Smooth muscle cell (in vitro differentiated cells): ENCODE measurements around the gene B3GAT3. TPM values are rescaled to one million over a fixed set of nuclear protein-coding genes. Genes with fewer than 3 reads are reported as not detected.
A peak's percentile ranks its signal among the peaks of the same experiment; 100 is the strongest.

Experiments used
- DNase-seq: peaks from one replicate; lab custom pipeline; 2025; ENCODE audit not compliant: unreplicated experiment; lab: John Stamatoyannopoulos, UW
- H2AFZ ChIP-seq: fragments of 200-600 bp; sonication (generic); 2 replicates; pipeline ENCODE4 v1.6.0; 2016; ENCODE audit warnings: antibody characterized with exemption, low read depth, mild to moderate bottlenecking
- H3F3A ChIP-seq: fragments of 200-600 bp; sonication (generic); 2 replicates; pipeline ENCODE4 v1.6.0; 2017; ENCODE audit warnings: antibody characterized with exemption, low read depth
- H3K27ac ChIP-seq: fragments of 200-600 bp; sonication (generic); 2 replicates; pipeline ENCODE4 v1.5.1; 2016; ENCODE audit warnings: low read depth, mild to moderate bottlenecking
- H3K27me3 ChIP-seq: fragments of 200-600 bp; sonication (generic); 2 replicates; pipeline ENCODE4 v1.6.1; 2016; ENCODE audit warnings: low read depth, mild to moderate bottlenecking
- H3K36me3 ChIP-seq: fragments of 200-600 bp; sonication (generic); 2 replicates; pipeline ENCODE4 v1.5.1; 2016; ENCODE audit warnings: low read depth
- H3K4me1 ChIP-seq: fragments of 200-600 bp; sonication (generic); 2 replicates; pipeline ENCODE4 v1.5.1; 2016; ENCODE audit warnings: low read depth
- H3K4me2 ChIP-seq: fragments of 200-600 bp; sonication (generic); 2 replicates; pipeline ENCODE4 v1.6.0; 2016; ENCODE audit warnings: mild to moderate bottlenecking
- H3K4me3 ChIP-seq: fragments of 200-600 bp; sonication (generic); 2 replicates; pipeline ENCODE4 v1.5.1; 2016; ENCODE audit warnings: mild to moderate bottlenecking
- H3K79me2 ChIP-seq: fragments of 200-600 bp; sonication (generic); 2 replicates; pipeline ENCODE4 v1.6.0; 2016; ENCODE audit warnings: low read depth, mild to moderate bottlenecking
- H3K9ac ChIP-seq: fragments of 200-600 bp; sonication (generic); 2 replicates; pipeline ENCODE4 v1.6.0; 2016; ENCODE audit warnings: low read depth
- H3K9me3 ChIP-seq: fragments of 200-600 bp; sonication (generic); replicated peaks from 2 replicates; pipeline ENCODE4 v1.5.1; 2016; ENCODE audit warnings: low read depth
- H4K20me1 ChIP-seq: fragments of 200-600 bp; sonication (generic); 2 replicates; pipeline ENCODE4 v1.6.0; 2016; ENCODE audit warnings: low read depth
- WGBS: methylation state at CpG from one replicate; pipeline ENCODE4 v1.1.7; 2016; ENCODE audit warnings: low lambda C conversion rate; 5-methylcytosine and 5-hydroxymethylcytosine counted together
- polyA plus RNA-seq: library from polyadenylated mRNA; unstranded; fragments of >200 nt; fragmentation: Nextera tagmentation; extraction: Ambion mirVana; gene quantifications from 2 replicates; pipeline ENCODE4 v1.2.1, GENCODE V29; 2016
- total RNA-seq: library from RNA; depleted of rRNA; stranded (reverse); fragments of >200 nt; gene quantifications from 2 replicates; pipeline ENCODE4 v1.2.3, GENCODE V29; 2014
- TF ChIP-seq, protein P1 (sequence below): fragments of 200-600 bp; sonication (generic); IDR thresholded peaks from 2 replicates; pipeline ENCODE4 v1.5.1; 2017; ENCODE audit warnings: borderline replicate concordance, mild to moderate bottlenecking, antibody characterized with exemption; ENCODE audit not compliant: insufficient read depth, poor library complexity, severe bottlenecking

The B3GAT3 gene
- total and polyA plus RNA-seq, 2 experiments from 2014 or later: 20.0 to 66.9 TPM

DNA sequence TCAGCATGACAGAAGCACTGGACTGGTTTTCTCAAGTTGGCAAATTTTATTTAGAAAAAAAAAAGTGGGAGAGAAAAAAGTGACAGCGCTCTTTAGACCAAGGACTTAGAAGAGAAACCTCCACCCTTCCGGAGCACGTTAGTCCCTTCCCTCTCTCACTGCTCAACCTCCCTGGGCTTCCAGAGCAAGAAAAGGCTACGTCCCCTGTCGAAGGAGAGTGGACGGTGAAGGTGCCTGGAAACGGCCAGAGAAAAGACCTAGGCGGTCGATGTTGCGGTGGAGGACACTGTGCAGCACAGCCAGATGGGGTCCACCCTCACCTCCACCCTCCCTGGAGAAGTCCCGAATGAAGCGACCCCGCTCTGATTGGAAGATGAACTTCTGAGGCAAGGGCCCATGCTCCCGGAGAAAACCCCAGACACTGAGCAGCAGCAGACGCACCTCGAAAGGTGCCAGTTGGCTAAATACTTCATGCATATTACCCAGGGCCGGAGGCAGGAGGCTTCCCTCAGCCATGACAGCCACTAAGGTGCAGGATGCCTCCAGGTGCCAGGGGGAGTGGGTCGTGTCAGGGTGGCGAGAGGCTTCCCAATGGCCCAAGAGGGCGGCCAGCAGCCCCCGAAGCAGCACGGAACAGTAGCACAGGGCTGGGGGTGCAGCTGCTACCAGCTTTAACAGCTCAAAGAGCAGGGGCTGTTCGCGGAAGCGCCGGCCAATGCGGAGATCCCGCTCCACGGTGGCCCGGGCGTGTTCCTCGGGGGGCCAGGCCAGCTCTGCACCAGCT, 25.2 kb upstream of the B3GAT3 start:
- peak overlapping the region; percentile 54 for H3K27ac ChIP-seq
- H3K4me1 ChIP-seq: no peaks in the 10 kb centered on the region
- no peaks in the 10 kb centered on the region for H3K27me3 ChIP-seq
- peaks cover 51% of the 10 kb centered on the region for H3K79me2 ChIP-seq
- H3K9me3 ChIP-seq: no peaks in the 10 kb centered on the region
- no peaks in the 10 kb centered on the region for H3K36me3 ChIP-seq
- no peak for DNase-seq
- H3K4me3 ChIP-seq: peak overlapping the region; percentile 2
- 76% methylated on average over 32 of the region's 32 CpGs for WGBS
- peaks cover 6% of the 10 kb centered on the region for H4K20me1 ChIP-seq
- no peak overlapping the region for H3K9ac ChIP-seq
- TF ChIP-seq, protein P1, sequence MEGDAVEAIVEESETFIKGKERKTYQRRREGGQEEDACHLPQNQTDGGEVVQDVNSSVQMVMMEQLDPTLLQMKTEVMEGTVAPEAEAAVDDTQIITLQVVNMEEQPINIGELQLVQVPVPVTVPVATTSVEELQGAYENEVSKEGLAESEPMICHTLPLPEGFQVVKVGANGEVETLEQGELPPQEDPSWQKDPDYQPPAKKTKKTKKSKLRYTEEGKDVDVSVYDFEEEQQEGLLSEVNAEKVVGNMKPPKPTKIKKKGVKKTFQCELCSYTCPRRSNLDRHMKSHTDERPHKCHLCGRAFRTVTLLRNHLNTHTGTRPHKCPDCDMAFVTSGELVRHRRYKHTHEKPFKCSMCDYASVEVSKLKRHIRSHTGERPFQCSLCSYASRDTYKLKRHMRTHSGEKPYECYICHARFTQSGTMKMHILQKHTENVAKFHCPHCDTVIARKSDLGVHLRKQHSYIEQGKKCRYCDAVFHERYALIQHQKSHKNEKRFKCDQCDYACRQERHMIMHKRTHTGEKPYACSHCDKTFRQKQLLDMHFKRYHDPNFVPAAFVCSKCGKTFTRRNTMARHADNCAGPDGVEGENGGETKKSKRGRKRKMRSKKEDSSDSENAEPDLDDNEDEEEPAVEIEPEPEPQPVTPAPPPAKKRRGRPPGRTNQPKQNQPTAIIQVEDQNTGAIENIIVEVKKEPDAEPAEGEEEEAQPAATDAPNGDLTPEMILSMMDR: no peak
- H3F3A ChIP-seq: peaks cover 3% of the 10 kb centered on the region
- peak overlapping the region; percentile 67 for H3K4me2 ChIP-seq
- H2AFZ ChIP-seq: no peak overlapping the region

DNA sequence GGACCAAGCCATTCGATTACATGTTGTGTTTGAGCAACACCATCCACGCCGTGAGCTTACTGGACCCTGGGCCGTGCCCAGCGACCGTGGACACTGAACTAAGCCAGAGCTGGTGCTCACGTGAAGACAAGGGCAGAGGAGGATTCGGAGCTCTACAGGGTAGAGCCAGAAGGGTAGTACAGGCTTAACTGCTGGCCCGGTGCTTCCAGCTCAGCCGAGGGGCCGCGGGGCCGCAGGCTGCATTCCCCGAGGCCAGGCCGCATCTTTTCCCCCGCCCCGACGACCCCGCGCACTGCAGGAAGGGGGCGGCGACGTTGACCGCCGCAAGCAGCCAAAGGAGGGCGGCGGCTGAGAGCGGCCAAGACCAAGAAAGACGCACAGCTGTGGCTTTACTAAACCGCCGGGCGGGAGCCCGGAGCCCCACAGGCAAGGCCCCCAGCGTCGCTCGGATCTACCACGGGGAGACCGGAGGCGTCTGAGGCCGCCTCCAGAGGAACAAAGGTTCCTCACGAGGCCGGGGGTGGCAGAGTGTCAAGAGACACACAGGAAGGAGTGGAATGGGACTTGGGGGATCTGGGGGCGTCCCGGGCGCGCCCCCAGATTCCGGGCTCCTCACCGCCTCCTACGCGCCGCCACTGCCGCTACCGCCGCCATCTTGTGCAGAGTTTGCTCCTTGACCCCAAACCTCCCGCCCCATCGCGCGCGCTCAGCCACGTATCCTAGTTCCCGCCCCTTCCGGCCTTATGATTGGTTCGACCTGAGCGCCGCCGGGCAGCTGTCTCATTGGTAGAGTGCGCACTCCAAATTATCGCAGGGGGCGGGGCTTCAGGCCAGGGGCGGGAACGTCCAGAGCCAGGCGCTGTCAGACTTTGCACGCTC, 24.4 kb upstream of the B3GAT3 start, which contains the start of gene GANAB:
TSS of gene GANAB (minus strand) at position 668 of the 879 bp plus-strand sequence. CDS start at position 654, 14 bp downstream.
- Histone ChIP-seq H3K79me2 (peaks cover 51% of the 10 kb centered on the region), H3K27me3 (no peaks in the 10 kb centered on the region), H3K4me2 (peak within 1 kb of the TSS; percentile 85), H3K4me1 (no peaks in the 10 kb centered on the region), H3K36me3 (no peaks in the 10 kb centered on the region), H3K4me3 (peak within 1 kb of the TSS; percentile 90), H3K9me3 (no peaks in the 10 kb centered on the region), H2AFZ (no peak within 1 kb of the TSS), H3K27ac (peak within 1 kb of the TSS; percentile 96), H3F3A (peaks cover 3% of the 10 kb centered on the region), H3K9ac (peak within 1 kb of the TSS; percentile 99), H4K20me1 (peaks cover 6% of the 10 kb centered on the region)
- DNase-seq: peak; percentile 97
- TF ChIP-seq, protein P1: no peak
- WGBS: 2% methylated on average over 56 of the region's 73 CpGs

DNA sequence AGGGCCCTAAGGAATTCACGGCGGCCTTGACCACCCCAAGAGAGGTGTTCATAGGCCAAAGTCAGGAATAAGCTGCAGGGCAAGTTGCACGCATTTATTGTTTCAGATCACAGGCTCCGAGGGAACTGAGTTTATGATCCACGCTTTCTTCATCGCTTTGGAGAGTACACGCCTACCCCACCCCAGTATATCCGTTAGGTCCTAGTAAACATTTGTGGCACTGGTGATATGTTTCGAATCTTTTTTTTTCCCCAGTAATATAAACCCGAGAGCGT, 23.8 kb upstream of the B3GAT3 start:
- H3K36me3 ChIP-seq: no peaks in the 10 kb centered on the region
- H3K4me2 ChIP-seq: peak overlapping the region; percentile 85
- no peaks in the 10 kb centered on the region for H3K27me3 ChIP-seq
- peaks cover 3% of the 10 kb centered on the region for H3F3A ChIP-seq
- H2AFZ ChIP-seq: no peak overlapping the region
- 23% methylated on average over 11 of the region's 11 CpGs for WGBS
- peak overlapping the region; percentile 99 for H3K9ac ChIP-seq
- no peaks in the 10 kb centered on the region for H3K4me1 ChIP-seq
- H3K79me2 ChIP-seq: peaks cover 57% of the 10 kb centered on the region
- no peaks in the 10 kb centered on the region for H3K9me3 ChIP-seq
- no peak for DNase-seq
- TF ChIP-seq, protein P1: no peak
- H4K20me1 ChIP-seq: peaks cover 6% of the 10 kb centered on the region
- H3K27ac ChIP-seq: peak overlapping the region; percentile 96
- peak overlapping the region; percentile 90 for H3K4me3 ChIP-seq
